Measurements from ENCODE around the gene PFDN2.

- TF ChIP-seq FOXA1 (IDR thresholded peaks at IDR 0.05) (no peak), TARDBP (IDR thresholded peaks at IDR 0.05) (no peak), ARNT (IDR thresholded peaks at IDR 0.05) (no peak), ELF4 (IDR thresholded peaks at IDR 0.05) (no peak), PKNOX1 (IDR thresholded peaks at IDR 0.05) (peak; percentile 90), NFRKB (IDR thresholded peaks at IDR 0.05) (no peak), BHLHE40 (IDR thresholded peaks at IDR 0.05; ENCODE audit: borderline replicate concordance) (no peak), FOXK2 (IDR thresholded peaks at IDR 0.05) (no peak), SP1 (IDR thresholded peaks at IDR 0.05) (no peak), LEF1 (IDR thresholded peaks at IDR 0.05; ENCODE audit: borderline replicate concordance) (no peak; the same call in 1 of the 2 replicates), FOXM1 (IDR thresholded peaks at IDR 0.05; ENCODE audit: borderline replicate concordance) (no peak)
These were observed 14.8 kb upstream of the PFDN2 start, which contains the start of gene DEDD for GRCh38 chr1:161132410-161133219.
